HepG2 (cell line): ENCODE results near the gene NAALAD2. TPM values are rescaled to one million over a fixed set of nuclear protein-coding genes. Genes with fewer than 3 reads are reported as not detected.
A peak's percentile ranks its signal among the peaks of the same experiment; 100 is the strongest.

Experiments used
- ATAC-seq: fragments of 200-7000 bp; cut with Tn5 transposase; 3 replicates; pipeline ENCODE4 v1.9.1; 2020; ENCODE audit warnings: mild to moderate bottlenecking, moderate library complexity
- BruUV-seq: library from RNA; stranded (reverse); fragments of 400-500 nt; replicated peaks from 2 replicates; lab custom pipeline; 2021; lab: Mats Ljungman, UMichigan
- CTCF ChIA-PET: fragments of 300-600 bp; formaldehyde crosslinking; extraction: SDS; loops from one replicate; lab custom pipeline; 2021; ENCODE audit warnings: low total read pairs, inconsistent platforms, low intra/inter-chr PET ratio; lab: Yijun Ruan, JAX
- POLR2A ChIA-PET: fragments of 350-600 bp; sonication (Branson Sonifier 250); formaldehyde crosslinking; loops from one replicate; lab custom pipeline; 2020; ENCODE audit warnings: antibody characterized with exemption, inconsistent platforms; lab: Yijun Ruan, JAX
- DNase-seq: peaks from one replicate; pipeline ENCODE4 v3.0.0-alpha.2; 2015; ENCODE audit warnings: low spot score
- FAIRE-seq: peaks from 3 replicates; lab custom pipeline; 2011; peaks lifted over from hg19 to GRCh38; lab: Jason Lieb, UNC
- H2AFZ ChIP-seq: one replicate; pipeline ENCODE4 v1.6.1; 2011; ENCODE audit warnings: low read length, inconsistent platforms
- H3K27ac ChIP-seq: fragments of 300-600 bp; 3 replicates; pipeline ENCODE4 v1.8.0; 2011; ENCODE audit warnings: mixed run types, mild to moderate bottlenecking, mixed read lengths, low read length, inconsistent platforms; ENCODE audit not compliant: insufficient read depth; ENCODE audit errors: extremely low read length
- H3K27me3 ChIP-seq, 2 experiments: fragments of 200-600 bp in 1 of 2; 2 replicates in 1 of 2; 3 replicates in 1 of 2; pipeline versions ENCODE4 v1.6.0 to v1.8.0; 2011; ENCODE audit warnings: low read length in 2 of 2, mild to moderate bottlenecking in 2 of 2, moderate library complexity in 2 of 2, inconsistent platforms in 1 of 2; ENCODE audit not compliant: insufficient read depth in 2 of 2, control insufficient read depth in 1 of 2
- H3K36me3 ChIP-seq, 2 experiments: fragments of 200-600 bp in 1 of 2; replicated peaks in 1 of 2; 2 replicates in 1 of 2; 3 replicates in 1 of 2; pipeline versions ENCODE4 v1.5.1 to v1.8.0; 2011; ENCODE audit warnings: low read length in 2 of 2, inconsistent platforms in 1 of 2; ENCODE audit not compliant: insufficient read depth in 2 of 2, control insufficient read depth in 1 of 2
- H3K4me1 ChIP-seq: 2 replicates; pipeline ENCODE4 v1.5.1; 2012; ENCODE audit warnings: low read length, inconsistent platforms; ENCODE audit not compliant: insufficient read depth
- H3K4me2 ChIP-seq: 2 replicates; pipeline ENCODE4 v1.6.0; 2011; ENCODE audit warnings: low read depth, low read length, inconsistent platforms
- H3K4me3 ChIP-seq, 3 experiments: fragments of 200-600 bp in 1 of 3; sonication (generic), shearing (Covaris generic) in 1 of 3; replicated peaks in 1 of 3; 2 replicates each; pipeline ENCODE4 v1.5.1; 2011 to 2016; ENCODE audit warnings: low read length in 3 of 3, inconsistent platforms in 2 of 3, low read depth in 2 of 3, mild to moderate bottlenecking in 2 of 3, control low read depth in 1 of 3, mixed read lengths in 1 of 3; ENCODE audit not compliant: insufficient read depth in 1 of 3
- H3K79me2 ChIP-seq: one replicate; pipeline ENCODE4 v1.6.1; 2011; ENCODE audit warnings: low read length, inconsistent platforms; ENCODE audit not compliant: insufficient read depth
- H3K9ac ChIP-seq: 2 replicates; pipeline ENCODE4 v1.6.0; 2011; ENCODE audit warnings: mild to moderate bottlenecking, low read depth, low read length, inconsistent platforms; ENCODE audit not compliant: insufficient read depth
- H3K9me3 ChIP-seq: 2 replicates; pipeline ENCODE4 v1.5.1; 2012; ENCODE audit warnings: mild to moderate bottlenecking, low read length
- H4K20me1 ChIP-seq: 2 replicates; pipeline ENCODE4 v1.6.0; 2011; ENCODE audit warnings: inconsistent platforms, mild to moderate bottlenecking, low read length, moderate library complexity; ENCODE audit not compliant: insufficient read depth
- CCAR2 ChIP-seq: fragments of 200-400 bp; formaldehyde crosslinking; optimal IDR thresholded peaks from 2 replicates; pipeline ENCODE3; 2018; ENCODE audit warnings: low read depth, mild to moderate bottlenecking, low read length, moderate library complexity
- GABPB1 ChIP-seq: IDR thresholded peaks from 2 replicates; pipeline ENCODE4 v1.6.1; 2016; ENCODE audit warnings: mild to moderate bottlenecking, missing genetic modification reagents, moderate library complexity, missing compliant biosample characterization
- STAG1 ChIP-seq: sonication (generic); formaldehyde crosslinking; IDR thresholded peaks from 2 replicates; pipeline ENCODE4 v1.4.0; 2020; ENCODE audit warnings: missing genetic modification reagents
- WGBS: methylation state at CpG from one replicate; pipeline ENCODE4 v1.1.6; 2017; ENCODE audit warnings: low lambda C conversion rate; 5-methylcytosine and 5-hydroxymethylcytosine counted together
- in situ Hi-C: cut with HindIII; loops from 2 replicates; pipeline ENCODE4 v1.10.0; 2017; ENCODE audit warnings: low pct_unique_long_range_greater_than_20kb; ENCODE audit not compliant: extremely low pct_ligation_motif_present
- intact Hi-C: fragments of 100-400 bp; cut with micrococcal nuclease; formaldehyde crosslinking; loops from one replicate; pipeline ENCODE4 v1.10.0; 2022; ENCODE audit not compliant: unreplicated experiment
- polyA plus RNA-seq, 8 experiments: library from polyadenylated mRNA; depleted of rRNA in 3 of 8; stranded (reverse) in 7 of 8; unstranded in 1 of 8; fragments of >200 nt; fragmentation: Illumina TruSeq in 4 of 8; extraction: Trizol in 4 of 8; gene quantifications; 2 replicates each; pipeline versions ENCODE4 v1.2.1 to v1.2.3, GENCODE V29; 2011 to 2016; ENCODE audit warnings: low read depth in 4 of 8, missing spikeins in 1 of 8, mixed read lengths in 1 of 8; ENCODE audit not compliant: insufficient read depth in 1 of 8
- total RNA-seq, 5 experiments: library from RNA; depleted of rRNA; stranded (reverse); fragments of >200 nt; fragmentation: Illumina TruSeq; extraction: Trizol; gene quantifications; 2 replicates each; pipeline ENCODE4 v1.2.3, GENCODE V29; 2016; ENCODE audit warnings: low read depth in 1 of 5
- TF ChIP-seq, protein P1 (sequence below): sonication (generic); formaldehyde crosslinking; IDR thresholded peaks from 2 replicates; pipeline ENCODE4 v1.9.0; 2021; ENCODE audit warnings: missing genetic modification reagents, borderline replicate concordance
- TF ChIP-seq, protein P2 (sequence below): sonication (generic); formaldehyde crosslinking; IDR thresholded peaks from 2 replicates; pipeline ENCODE4 v1.5.0; 2020; ENCODE audit warnings: mild to moderate bottlenecking, missing genetic modification reagents, moderate library complexity

The NAALAD2 gene
- total and polyA plus RNA-seq, 2 of the 13 experiments (the other 11 are each of a cell fraction or from before 2014, with no cell fraction given): 8.0 to 8.9 TPM

GRCh38 chr11:90100431-90100830 lies 34.0 kb upstream of the NAALAD2 start:
- H3K9me3 ChIP-seq: no peaks in the 10 kb centered on the region
- no peak overlapping the region for H2AFZ ChIP-seq
- H3K9ac ChIP-seq: no peak overlapping the region
- H3K4me3 ChIP-seq: no peak overlapping the region
- WGBS: 63% methylated on average over 3 of the region's 3 CpGs
- no TSS peak for BruUV-seq
- intact Hi-C loops (no loop called here), in situ Hi-C loops (no loop called here)
- no peak overlapping the region for H3K4me2 ChIP-seq
- no peak for FAIRE-seq
- ATAC-seq: no peak
- TF ChIP-seq, protein P1, sequence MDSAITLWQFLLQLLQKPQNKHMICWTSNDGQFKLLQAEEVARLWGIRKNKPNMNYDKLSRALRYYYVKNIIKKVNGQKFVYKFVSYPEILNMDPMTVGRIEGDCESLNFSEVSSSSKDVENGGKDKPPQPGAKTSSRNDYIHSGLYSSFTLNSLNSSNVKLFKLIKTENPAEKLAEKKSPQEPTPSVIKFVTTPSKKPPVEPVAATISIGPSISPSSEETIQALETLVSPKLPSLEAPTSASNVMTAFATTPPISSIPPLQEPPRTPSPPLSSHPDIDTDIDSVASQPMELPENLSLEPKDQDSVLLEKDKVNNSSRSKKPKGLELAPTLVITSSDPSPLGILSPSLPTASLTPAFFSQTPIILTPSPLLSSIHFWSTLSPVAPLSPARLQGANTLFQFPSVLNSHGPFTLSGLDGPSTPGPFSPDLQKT: no peak
- no peak for TF ChIP-seq GABPB1 (CRISPR knock-in tag)
- no peaks in the 10 kb centered on the region for H3K36me3 ChIP-seq
- H4K20me1 ChIP-seq: no peaks in the 10 kb centered on the region
- no peaks in the 10 kb centered on the region for H3K4me1 ChIP-seq
- ChIA-PET POLR2A (no interaction called here), CTCF (no interaction called here)
- H3K27ac ChIP-seq: no peak overlapping the region
- DNase-seq: no peak
- no peaks in the 10 kb centered on the region for H3K27me3 ChIP-seq
- H3K79me2 ChIP-seq: no peaks in the 10 kb centered on the region

DNA sequence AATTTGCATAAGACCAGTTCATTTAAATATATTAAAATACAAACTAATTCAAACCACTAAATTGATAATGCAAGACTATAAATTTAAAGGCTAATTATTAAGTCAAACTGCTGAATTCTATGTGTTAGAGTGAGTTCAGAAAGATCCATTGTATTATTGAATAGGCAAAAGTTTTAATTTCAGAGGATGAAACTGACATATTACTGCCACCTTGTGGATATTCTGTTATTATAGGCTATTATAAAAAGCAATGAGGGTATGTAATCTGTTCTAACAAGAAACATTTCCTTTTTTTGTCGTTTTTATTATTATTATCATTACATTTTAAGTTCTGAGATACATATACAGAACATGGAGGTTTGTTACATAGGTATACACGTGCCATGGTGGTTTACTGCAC lies 20.9 kb upstream of the NAALAD2 start:
- BruUV-seq: no TSS peak
- TF ChIP-seq STAG1: peak; percentile 47
- TF ChIP-seq CCAR2: no peak
- TF ChIP-seq, protein P2, sequence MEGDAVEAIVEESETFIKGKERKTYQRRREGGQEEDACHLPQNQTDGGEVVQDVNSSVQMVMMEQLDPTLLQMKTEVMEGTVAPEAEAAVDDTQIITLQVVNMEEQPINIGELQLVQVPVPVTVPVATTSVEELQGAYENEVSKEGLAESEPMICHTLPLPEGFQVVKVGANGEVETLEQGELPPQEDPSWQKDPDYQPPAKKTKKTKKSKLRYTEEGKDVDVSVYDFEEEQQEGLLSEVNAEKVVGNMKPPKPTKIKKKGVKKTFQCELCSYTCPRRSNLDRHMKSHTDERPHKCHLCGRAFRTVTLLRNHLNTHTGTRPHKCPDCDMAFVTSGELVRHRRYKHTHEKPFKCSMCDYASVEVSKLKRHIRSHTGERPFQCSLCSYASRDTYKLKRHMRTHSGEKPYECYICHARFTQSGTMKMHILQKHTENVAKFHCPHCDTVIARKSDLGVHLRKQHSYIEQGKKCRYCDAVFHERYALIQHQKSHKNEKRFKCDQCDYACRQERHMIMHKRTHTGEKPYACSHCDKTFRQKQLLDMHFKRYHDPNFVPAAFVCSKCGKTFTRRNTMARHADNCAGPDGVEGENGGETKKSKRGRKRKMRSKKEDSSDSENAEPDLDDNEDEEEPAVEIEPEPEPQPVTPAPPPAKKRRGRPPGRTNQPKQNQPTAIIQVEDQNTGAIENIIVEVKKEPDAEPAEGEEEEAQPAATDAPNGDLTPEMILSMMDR (CRISPR knock-in tag): peak; percentile 36
- TF ChIP-seq, all 625 proteins: peak for 2
- Histone ChIP-seq H3K27me3 (no peaks in the 10 kb centered on the region; a peak in 1 of 5 replicates), H3K4me2 (no peak overlapping the region), H3K4me1 (no peaks in the 10 kb centered on the region), H3K4me3 (no peak overlapping the region), H3K27ac (no peak overlapping the region), H3K9ac (no peak overlapping the region), H3K36me3 (no peaks in the 10 kb centered on the region), H4K20me1 (no peaks in the 10 kb centered on the region), H3K9me3 (no peaks in the 10 kb centered on the region), H2AFZ (no peak overlapping the region), H3K79me2 (no peaks in the 10 kb centered on the region)
- ATAC-seq (no peak), DNase-seq (no peak), FAIRE-seq (no peak)
- WGBS: 0% methylated on average over 2 of the region's 2 CpGs
- ChIA-PET CTCF (no interaction called here), POLR2A (no interaction called here)
- in situ Hi-C loops: no loop called here
- intact Hi-C loops: loop anchor here (2.0 to 5.0 kb wide), 2 partner anchors 439 to 486 kb away; no protein-coding TSS in a partner anchor
